ENCODE measurements around the gene RXRG. TPM values are rescaled to one million over a fixed set of nuclear protein-coding genes. Genes with fewer than 3 reads are reported as not detected.

The RXRG gene
- total RNA-seq, 1 experiment from 2014 or later, result not detected

GRCh38 chr1:165419839-165420238, 25.1 kb downstream of the RXRG start:
- Histone ChIP-seq H3K9me2 (replicated peaks; ENCODE audit: low read length) (no peaks in the 10 kb centered on the region), H3K4me1 (ENCODE audit: insufficient read depth, low read length) (no peaks in the 10 kb centered on the region), H4K20me1 (ENCODE audit: low read length) (no peaks in the 10 kb centered on the region), H3K4me2 (ENCODE audit: low read length) (no peak overlapping the region), H3K79me2 (ENCODE audit: low read length) (no peaks in the 10 kb centered on the region), H3K27ac (ENCODE audit: low read length) (no peak overlapping the region), H3K4me3 (ENCODE audit: low read length) (no peak overlapping the region), H3K9me3 (ENCODE audit: low read length) (no peaks in the 10 kb centered on the region), H2AFZ (ENCODE audit: low read length) (no peak overlapping the region), H3K9ac (ENCODE audit: low read length) (no peak overlapping the region), H3K36me3 (ENCODE audit: low read depth, low read length) (no peaks in the 10 kb centered on the region), H3F3A (ENCODE audit: low read length, unreplicated experiment) (no peaks in the 10 kb centered on the region), H3K27me3 (ENCODE audit: low read length) (peaks cover 88% of the 10 kb centered on the region)
- no peak for DNase-seq
- ATAC-seq, result no peak
- TF ChIP-seq CTCF (conservative IDR thresholded peaks at IDR 0.05; ENCODE audit: low read depth, low read length) (no peak), EZH2phosphoT487 (IDR thresholded peaks at IDR 0.05; ENCODE audit: borderline replicate concordance, low read length) (no peak), EZH2 (IDR thresholded peaks at IDR 0.05; ENCODE audit: low read length, unreplicated experiment) (no peak)
- BruUV-seq (replicated peaks), result no TSS peak
- ChIA-PET POLR2A (ENCODE audit: unreplicated experiment) (no interaction called here), CTCF (no interaction called here)
- intact Hi-C loops (cut with micrococcal nuclease), result no loop called here

GRCh38 chr1:165418195-165418594, 26.7 kb downstream of the RXRG start:
- DNase-seq, result no peak
- H3K4me3 ChIP-seq (ENCODE audit: low read length), result no peak overlapping the region
- no peaks in the 10 kb centered on the region for H3K79me2 ChIP-seq (ENCODE audit: low read length)
- H2AFZ ChIP-seq (ENCODE audit: low read length), result no peak overlapping the region
- H3K27ac ChIP-seq (ENCODE audit: low read length), result no peak overlapping the region
- no peak for TF ChIP-seq CTCF (conservative IDR thresholded peaks at IDR 0.05; ENCODE audit: low read depth, low read length)
- TF ChIP-seq EZH2phosphoT487 (IDR thresholded peaks at IDR 0.05; ENCODE audit: borderline replicate concordance, low read length), result no peak
- no peak for TF ChIP-seq EZH2 (IDR thresholded peaks at IDR 0.05; ENCODE audit: low read length, unreplicated experiment)
- H3K9ac ChIP-seq (ENCODE audit: low read length), result no peak overlapping the region
- no peaks in the 10 kb centered on the region for H3K9me3 ChIP-seq (ENCODE audit: low read length)
- intact Hi-C loops (cut with micrococcal nuclease), result no loop called here
- H3K4me2 ChIP-seq (ENCODE audit: low read length), result no peak overlapping the region
- CTCF ChIA-PET, result no interaction called here
- H3K4me1 ChIP-seq (ENCODE audit: insufficient read depth, low read length), result no peaks in the 10 kb centered on the region
- no peak for ATAC-seq
- H3K36me3 ChIP-seq (ENCODE audit: low read depth, low read length), result no peaks in the 10 kb centered on the region
- BruUV-seq (replicated peaks), result no TSS peak
- H3K9me2 ChIP-seq (replicated peaks; ENCODE audit: low read length), result no peaks in the 10 kb centered on the region
- no peaks in the 10 kb centered on the region for H3F3A ChIP-seq (ENCODE audit: low read length, unreplicated experiment)
- POLR2A ChIA-PET (ENCODE audit: unreplicated experiment), result no interaction called here
- peaks cover 86% of the 10 kb centered on the region for H3K27me3 ChIP-seq (ENCODE audit: low read length)
- no peaks in the 10 kb centered on the region for H4K20me1 ChIP-seq (ENCODE audit: low read length)

GRCh38 chr1:165416876-165417275, 28.1 kb downstream of the RXRG start:
- H3K27ac ChIP-seq (ENCODE audit: low read length), result no peak overlapping the region
- no peak for ATAC-seq
- H3K27me3 ChIP-seq (ENCODE audit: low read length), result peaks cover 86% of the 10 kb centered on the region
- H3K9me3 ChIP-seq (ENCODE audit: low read length), result no peaks in the 10 kb centered on the region
- ChIA-PET CTCF (no interaction called here), POLR2A (ENCODE audit: unreplicated experiment) (no interaction called here)
- TF ChIP-seq CTCF (conservative IDR thresholded peaks at IDR 0.05; ENCODE audit: low read depth, low read length), result no peak
- no peak for TF ChIP-seq EZH2 (IDR thresholded peaks at IDR 0.05; ENCODE audit: low read length, unreplicated experiment)
- no peak for TF ChIP-seq EZH2phosphoT487 (IDR thresholded peaks at IDR 0.05; ENCODE audit: borderline replicate concordance, low read length)
- no peak overlapping the region for H3K4me2 ChIP-seq (ENCODE audit: low read length)
- H3K9me2 ChIP-seq (replicated peaks; ENCODE audit: low read length), result no peaks in the 10 kb centered on the region
- H2AFZ ChIP-seq (ENCODE audit: low read length), result no peak overlapping the region
- H3F3A ChIP-seq (ENCODE audit: low read length, unreplicated experiment), result no peaks in the 10 kb centered on the region
- H3K9ac ChIP-seq (ENCODE audit: low read length), result no peak overlapping the region
- no peak for DNase-seq
- H3K4me3 ChIP-seq (ENCODE audit: low read length), result no peak overlapping the region
- H4K20me1 ChIP-seq (ENCODE audit: low read length), result no peaks in the 10 kb centered on the region
- H3K4me1 ChIP-seq (ENCODE audit: insufficient read depth, low read length), result no peaks in the 10 kb centered on the region
- no peaks in the 10 kb centered on the region for H3K36me3 ChIP-seq (ENCODE audit: low read depth, low read length)
- intact Hi-C loops (cut with micrococcal nuclease), result no loop called here
- BruUV-seq (replicated peaks), result no TSS peak
- no peaks in the 10 kb centered on the region for H3K79me2 ChIP-seq (ENCODE audit: low read length)
